ENCODE results near the gene KBTBD4. TPM values are rescaled to one million over a fixed set of nuclear protein-coding genes. Genes with fewer than 3 reads are reported as not detected.

Gene KBTBD4
- total and polyA plus RNA-seq, 2 of the 8 experiments (the other 6 are each of a cell fraction or from before 2014, with no cell fraction given), result 12.0 to 19.5 TPM

DNA sequence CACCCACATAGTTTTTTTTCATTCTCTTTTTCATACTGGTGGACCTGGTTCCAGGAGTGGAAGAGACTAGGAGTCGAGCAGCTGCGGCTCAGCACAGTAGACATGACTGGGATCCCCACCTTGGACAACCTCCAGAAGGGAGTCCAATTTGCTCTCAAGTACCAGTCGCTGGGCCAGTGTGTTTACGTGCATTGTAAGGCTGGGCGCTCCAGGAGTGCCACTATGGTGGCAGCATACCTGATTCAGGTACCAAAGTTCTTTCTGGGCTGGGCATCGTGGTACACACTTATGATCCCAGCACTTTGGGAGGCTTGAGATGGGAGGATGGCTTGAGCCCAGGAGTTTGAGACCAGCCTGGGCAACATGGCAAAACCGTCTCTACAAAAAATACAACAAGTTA is 9.1 kb downstream of the KBTBD4 start:
- Histone ChIP-seq H2BK12ac (ENCODE audit: low read depth, low read length) (no peak overlapping the region), H2BK120ac (replicated peaks; ENCODE audit: low read depth, low read length) (no peak overlapping the region), H3K27ac (ENCODE audit: low read depth, low read length) (no peak overlapping the region), H3K56ac (replicated peaks; ENCODE audit: insufficient read length, low read depth, low read length) (no peak overlapping the region), H3K36me3 (ENCODE audit: control insufficient read depth in 2 of 4, insufficient read depth in 4 of 4, low read length in 3 of 4) (peaks cover 11 to 38% (median 23%) of the 10 kb centered on the region in 4 experiments), H2AK5ac (ENCODE audit: low read depth, low read length) (no peak overlapping the region), H3K23ac (ENCODE audit: insufficient read length) (no peak overlapping the region), H2BK5ac (ENCODE audit: low read depth, low read length) (no peak overlapping the region), H3K4me2 (ENCODE audit: insufficient read depth in 1 of 2, low read depth in 2 of 2, low read length in 2 of 2) (no peak overlapping the region), H3K4ac (replicated peaks; ENCODE audit: insufficient read length, low read depth, low read length) (no peak overlapping the region), H4K8ac (ENCODE audit: extremely low read depth, insufficient read depth, low read length) (no peak overlapping the region), H3K79me1 (ENCODE audit: low read depth, low read length) (peaks cover 8% of the 10 kb centered on the region; the same call in 1 of the 2 replicates), H2BK20ac (ENCODE audit: low read length) (no peak overlapping the region), H3K27me3 (replicated peaks in 1 of 4; ENCODE audit: control insufficient read depth in 3 of 4, extremely low read depth in 1 of 4, insufficient read depth in 3 of 4, low read length in 3 of 4) (no peaks in the 10 kb centered on the region), H3K79me2 (ENCODE audit: control insufficient read depth in 1 of 2, insufficient read depth in 2 of 2, low read length in 2 of 2) (peaks cover 0 to 13% of the 10 kb centered on the region in 2 experiments; a peak in 2 of 4 replicates), H3K23me2 (ENCODE audit: low read depth, low read length) (peaks cover 3% of the 10 kb centered on the region; the same call in 1 of the 2 replicates), H4K5ac (ENCODE audit: insufficient read length, low read depth, low read length) (no peak overlapping the region), H3K18ac (ENCODE audit: extremely low read depth, low read length) (no peak overlapping the region), H3K9ac (replicated peaks in 1 of 4; ENCODE audit: extremely low read depth in 1 of 4, low read depth in 3 of 4, low read length in 3 of 4) (no peak overlapping the region), H2AFZ (ENCODE audit: low read length) (no peak overlapping the region), H3K4me3 (ENCODE audit: extremely low read depth in 1 of 4, insufficient read depth in 2 of 4, low read depth in 3 of 4, low read length in 4 of 4) (no peak overlapping the region), H3K9me3 (ENCODE audit: insufficient read depth in 2 of 2, low read depth in 1 of 2, low read length in 1 of 2) (no peaks in the 10 kb centered on the region), H4K20me1 (replicated peaks in 1 of 2; ENCODE audit: control insufficient read depth in 1 of 2, insufficient read depth in 2 of 2, low read length in 2 of 2) (peaks cover 0 to 8% of the 10 kb centered on the region in 2 experiments), H3K4me1 (replicated peaks in 1 of 4; ENCODE audit: control insufficient read depth in 3 of 4, insufficient read depth in 4 of 4, low read length in 3 of 4) (peaks cover 0 to 3% (median 1%) of the 10 kb centered on the region in 4 experiments; a peak in 1 of 7 replicates), H3K14ac (ENCODE audit: insufficient read length) (no peak overlapping the region), H4K91ac (replicated peaks; ENCODE audit: insufficient read length, low read length) (no peak overlapping the region), H2BK15ac (ENCODE audit: low read length) (no peak overlapping the region)
- TF ChIP-seq KDM4A (IDR thresholded peaks at IDR 0.05; ENCODE audit: low read depth, low read length, severe bottlenecking) (no peak), ASH2L (IDR thresholded peaks at IDR 0.05; ENCODE audit: low read length) (no peak), EP300 (IDR thresholded peaks at IDR 0.05; ENCODE audit: borderline replicate concordance in 1 of 2, low read depth in 2 of 2, low read length in 2 of 2) (no peak), SP1 (IDR thresholded peaks at IDR 0.05; ENCODE audit: low read depth, low read length) (no peak), RFX5 (IDR thresholded peaks at IDR 0.05; ENCODE audit: borderline replicate concordance, low read depth, low read length) (no peak), SP4 (IDR thresholded peaks at IDR 0.05; ENCODE audit: low read length) (no peak)
- TF ChIP-seq, protein P1, sequence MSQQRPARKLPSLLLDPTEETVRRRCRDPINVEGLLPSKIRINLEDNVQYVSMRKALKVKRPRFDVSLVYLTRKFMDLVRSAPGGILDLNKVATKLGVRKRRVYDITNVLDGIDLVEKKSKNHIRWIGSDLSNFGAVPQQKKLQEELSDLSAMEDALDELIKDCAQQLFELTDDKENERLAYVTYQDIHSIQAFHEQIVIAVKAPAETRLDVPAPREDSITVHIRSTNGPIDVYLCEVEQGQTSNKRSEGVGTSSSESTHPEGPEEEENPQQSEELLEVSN (IDR thresholded peaks at IDR 0.05), result no peak
- TF ChIP-seq, protein P2, sequence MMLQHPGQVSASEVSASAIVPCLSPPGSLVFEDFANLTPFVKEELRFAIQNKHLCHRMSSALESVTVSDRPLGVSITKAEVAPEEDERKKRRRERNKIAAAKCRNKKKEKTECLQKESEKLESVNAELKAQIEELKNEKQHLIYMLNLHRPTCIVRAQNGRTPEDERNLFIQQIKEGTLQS (IDR thresholded peaks at IDR 0.05; ENCODE audit: insufficient read depth, low read depth, low read length), result no peak
- 97% methylated on average over 7 of the region's 7 CpGs; no CpG with 5 or more reads in 1 of the 2 experiments for WGBS, 2 experiments (ENCODE audit: extremely low coverage in 1 of 2, insufficient coverage in 1 of 2, insufficient read length in 1 of 2, insufficient replicate concordance in 2 of 2, low coverage in 1 of 2, low lambda C conversion rate in 2 of 2, missing lambda C conversion rate in 1 of 2)
- POLR2A ChIA-PET (ENCODE audit: partially characterized antibody), result interaction anchor here (0.7 to 6.6 kb wide), 5 partner anchors 8 to 577 kb away, joined by 3 to 83 read pairs (median 3); partner anchors contain the start of genes CELF1, KBTBD4 and NDUFS3
- FAIRE-seq, result no peak
- DNase-seq (ENCODE audit: low read depth in 1 of 2, low spot score in 2 of 2), result no peak
- CTCF ChIA-PET (ENCODE audit: partially characterized antibody), result no interaction called here
